Kidney (tissue), 14 donors: ENCODE results near the gene VAT1L. TPM values are rescaled to one million over a fixed set of nuclear protein-coding genes. Genes with fewer than 3 reads are reported as not detected.

ENCODE experiments used
- DNase-seq, 5 donors: peaks; one replicate each; pipeline ENCODE4 v3.0.0-alpha.2; 2013 to 2020
- FAIRE-seq: peaks from 2 replicates; lab custom pipeline; 2012; peaks lifted over from hg19 to GRCh38; lab: Jason Lieb, UNC
- H3K27ac ChIP-seq, 2 donors: one replicate each; pipeline ENCODE4 v1.7.0; 2013; ENCODE audit warnings: low read depth in 2 of 2, low read length in 2 of 2, inconsistent platforms in 1 of 2
- H3K27me3 ChIP-seq: one replicate; pipeline ENCODE4 v1.7.1; 2013; ENCODE audit warnings: low read length, inconsistent platforms; ENCODE audit not compliant: control insufficient read depth, insufficient read depth
- H3K36me3 ChIP-seq, 3 donors: one replicate each; pipeline versions ENCODE4 v1.7.0 to v1.7.1; 2013; ENCODE audit warnings: low read length in 3 of 3, control low read depth in 1 of 3, inconsistent platforms in 1 of 3; ENCODE audit not compliant: insufficient read depth in 3 of 3, control insufficient read depth in 2 of 3
- H3K4me1 ChIP-seq, 3 donors: one replicate each; pipeline versions ENCODE4 v1.7.0 to v1.7.1; 2013; ENCODE audit warnings: low read length in 3 of 3, inconsistent platforms in 1 of 3, low read depth in 1 of 3; ENCODE audit not compliant: control insufficient read depth in 2 of 3, insufficient read depth in 2 of 3
- H3K4me3 ChIP-seq, 3 donors: one replicate each; pipeline versions ENCODE4 v1.7.0 to v1.8.1; 2013; ENCODE audit warnings: low read length in 3 of 3, control low read depth in 1 of 3, inconsistent platforms in 1 of 3
- H3K9ac ChIP-seq, 3 donors: one replicate each; pipeline versions ENCODE4 v1.7.0 to v1.7.1; 2013; ENCODE audit warnings: low read length in 3 of 3, control low read depth in 1 of 3, inconsistent platforms in 1 of 3
- H3K9me3 ChIP-seq, 3 donors: one replicate each; pipeline versions ENCODE4 v1.7.0 to v1.7.1; 2013; ENCODE audit warnings: low read length in 3 of 3, control low read depth in 1 of 3, inconsistent platforms in 1 of 3; ENCODE audit not compliant: control insufficient read depth in 2 of 3, insufficient read depth in 1 of 3
- intact Hi-C: fragments of 100-400 bp; cut with DNase I; formaldehyde crosslinking; loops from one replicate; pipeline ENCODE4 v1.11.1; 2022
- polyA plus RNA-seq: library from polyadenylated mRNA; stranded (reverse); fragments of 350-450 nt; fragmentation: Illumina TruSeq; extraction: RNeasy Lipid Tissue Mini Kit (QIAGEN cat#74804); gene quantifications from one replicate; pipeline ENCODE4 v1.2.3, GENCODE V29; 2014; ENCODE audit warnings: low read depth, low replicate concordance; ENCODE audit not compliant: insufficient read depth
- total RNA-seq: library from RNA; stranded (reverse); fragmentation: NEBNext Ultra II Directional; extraction: Animal tissue kit (Norgen Biotek cat#: 25700); gene quantifications from one replicate; pipeline ENCODE4 v1.2.1, GENCODE V29; 2021
- TF ChIP-seq, protein P1 (sequence below): IDR thresholded peaks from 3 replicates; pipeline ENCODE4 v1.5.1; 2012; ENCODE audit warnings: mild to moderate bottlenecking, moderate library complexity, borderline replicate concordance; ENCODE audit not compliant: insufficient read depth; ENCODE audit errors: extremely low read depth
- donor health status: control.
- donor health status: control.
- donor health status: control.
- donor health status: control.
- donor health status: control.
- donor health status: DM: yes; HTN: yes; CAD: no.
- donor health status: Normal renal cell carcinoma (clear cell type).

VAT1L gene
- total and polyA plus RNA-seq, 2 donors from 2014 or later, result 0.85 to 4.5 TPM

DNA sequence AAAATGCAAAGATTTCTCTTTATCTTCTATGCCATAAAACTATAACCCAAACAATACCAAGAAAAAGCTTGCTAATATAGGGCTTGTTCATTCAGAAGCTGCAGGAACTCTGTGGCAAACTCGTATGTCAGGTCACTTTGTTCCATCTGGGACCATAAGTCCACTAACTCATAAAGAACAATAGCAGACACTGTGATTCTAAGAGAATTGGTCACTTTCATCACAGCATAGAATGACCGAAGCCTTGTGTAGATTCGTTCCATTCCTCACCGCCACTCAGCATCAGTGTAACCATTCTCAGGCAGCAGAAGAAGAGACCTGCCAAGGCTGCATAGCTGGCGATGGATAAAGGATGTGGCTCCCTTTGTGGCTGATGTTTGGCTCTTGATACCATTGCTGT, 30.3 kb upstream of the VAT1L start:
- no peak overlapping the region for H3K27ac ChIP-seq

DNA sequence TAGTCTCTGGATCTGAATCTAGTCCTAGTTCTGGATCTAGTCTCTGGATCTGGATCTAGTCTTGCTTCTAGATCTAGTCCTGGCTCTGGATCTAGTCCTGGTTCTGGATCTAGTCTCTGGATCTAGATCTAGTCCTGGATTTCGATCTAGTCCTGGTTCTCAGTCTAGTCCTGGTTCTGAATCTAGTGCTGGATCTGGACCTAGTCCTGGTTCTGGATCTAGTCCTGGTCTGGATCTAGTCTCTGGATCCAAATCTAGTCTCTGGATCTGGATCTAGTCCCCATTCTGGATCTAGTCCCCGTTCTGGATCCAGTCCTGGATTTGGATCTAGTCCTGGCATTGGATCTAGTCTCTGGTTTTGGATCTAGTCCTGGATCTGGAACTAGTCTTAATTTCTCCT, 29.9 kb upstream of the VAT1L start:
- no peaks in the 10 kb centered on the region for H3K36me3 ChIP-seq
- no peaks in the 10 kb centered on the region for H3K9me3 ChIP-seq
- H3K4me3 ChIP-seq, result no peak overlapping the region
- H3K27me3 ChIP-seq, result no peaks in the 10 kb centered on the region
- H3K27ac ChIP-seq, result no peak overlapping the region
- peaks cover 0 to 2% (median 0%) of the 10 kb centered on the region in 3 donors for H3K4me1 ChIP-seq
- intact Hi-C loops, result no loop called here
- TF ChIP-seq, protein P1, sequence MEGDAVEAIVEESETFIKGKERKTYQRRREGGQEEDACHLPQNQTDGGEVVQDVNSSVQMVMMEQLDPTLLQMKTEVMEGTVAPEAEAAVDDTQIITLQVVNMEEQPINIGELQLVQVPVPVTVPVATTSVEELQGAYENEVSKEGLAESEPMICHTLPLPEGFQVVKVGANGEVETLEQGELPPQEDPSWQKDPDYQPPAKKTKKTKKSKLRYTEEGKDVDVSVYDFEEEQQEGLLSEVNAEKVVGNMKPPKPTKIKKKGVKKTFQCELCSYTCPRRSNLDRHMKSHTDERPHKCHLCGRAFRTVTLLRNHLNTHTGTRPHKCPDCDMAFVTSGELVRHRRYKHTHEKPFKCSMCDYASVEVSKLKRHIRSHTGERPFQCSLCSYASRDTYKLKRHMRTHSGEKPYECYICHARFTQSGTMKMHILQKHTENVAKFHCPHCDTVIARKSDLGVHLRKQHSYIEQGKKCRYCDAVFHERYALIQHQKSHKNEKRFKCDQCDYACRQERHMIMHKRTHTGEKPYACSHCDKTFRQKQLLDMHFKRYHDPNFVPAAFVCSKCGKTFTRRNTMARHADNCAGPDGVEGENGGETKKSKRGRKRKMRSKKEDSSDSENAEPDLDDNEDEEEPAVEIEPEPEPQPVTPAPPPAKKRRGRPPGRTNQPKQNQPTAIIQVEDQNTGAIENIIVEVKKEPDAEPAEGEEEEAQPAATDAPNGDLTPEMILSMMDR, result no peak
- no peak for FAIRE-seq
- H3K9ac ChIP-seq, result no peak overlapping the region
- DNase-seq, result no peak

More for the DNA sequence above, 30.3 kb upstream of the VAT1L start:
- H3K27me3 ChIP-seq, result no peaks in the 10 kb centered on the region
- FAIRE-seq (no peak), DNase-seq (no peak)
- H3K36me3 ChIP-seq, result no peaks in the 10 kb centered on the region
- no peak overlapping the region for H3K4me3 ChIP-seq
- TF ChIP-seq, protein P1, result no peak
- H3K9me3 ChIP-seq, result no peaks in the 10 kb centered on the region
- H3K9ac ChIP-seq, result no peak overlapping the region
- intact Hi-C loops, result no loop called here
- peaks cover 0 to 4% (median 0%) of the 10 kb centered on the region in 3 donors for H3K4me1 ChIP-seq

DNA sequence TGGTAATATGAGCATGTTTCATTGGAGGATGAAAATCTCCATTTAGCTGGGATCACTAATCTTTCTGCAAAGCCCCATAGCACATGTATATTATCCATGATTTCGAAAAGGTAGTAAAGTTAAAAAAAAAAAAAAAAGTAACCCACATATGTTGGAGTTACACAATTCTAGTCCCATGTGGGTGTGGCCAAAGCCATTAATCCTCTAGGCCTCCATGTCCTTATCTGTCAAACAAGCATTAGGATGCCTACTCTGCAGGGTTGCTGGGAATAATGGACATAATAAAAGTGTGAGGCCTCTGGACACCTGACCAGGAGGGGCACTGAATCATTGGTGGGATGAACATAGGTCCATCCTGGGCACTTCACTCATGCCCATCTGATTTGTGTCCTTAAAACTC, 29.2 kb upstream of the VAT1L start:
- Histone ChIP-seq H3K9me3 (no peaks in the 10 kb centered on the region), H3K9ac (no peak overlapping the region), H3K36me3 (no peaks in the 10 kb centered on the region), H3K4me3 (no peak overlapping the region), H3K27ac (no peak overlapping the region), H3K27me3 (no peaks in the 10 kb centered on the region), H3K4me1 (peaks cover 0 to 4% (median 0%) of the 10 kb centered on the region in 3 donors)
- FAIRE-seq (no peak), DNase-seq (no peak)
- intact Hi-C loops, result no loop called here
- TF ChIP-seq, protein P1, result no peak

DNA sequence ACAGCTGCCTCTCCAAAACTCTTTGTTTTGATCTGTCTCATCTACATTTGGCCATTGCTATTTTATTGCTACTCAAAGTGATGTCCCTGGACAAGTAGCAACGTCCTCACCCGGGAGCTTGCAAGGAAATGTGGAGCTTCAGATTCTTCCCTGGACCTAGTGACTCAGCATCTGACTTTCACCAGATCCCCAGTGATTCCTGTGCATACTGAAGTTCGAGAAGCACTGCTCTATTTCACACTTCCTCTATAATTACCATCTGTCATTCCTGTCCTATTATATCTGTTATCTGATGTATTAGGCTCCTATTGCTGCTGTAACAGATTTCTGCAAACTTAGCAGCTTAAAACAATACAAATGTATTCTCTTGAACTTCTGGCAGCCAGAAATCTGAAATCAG, 28.5 kb upstream of the VAT1L start:
- Histone ChIP-seq H3K4me3 (no peak overlapping the region), H3K36me3 (no peaks in the 10 kb centered on the region), H3K9me3 (no peaks in the 10 kb centered on the region), H3K4me1 (peaks cover 0 to 6% (median 0%) of the 10 kb centered on the region in 3 donors), H3K9ac (no peak overlapping the region), H3K27me3 (no peaks in the 10 kb centered on the region), H3K27ac (no peak overlapping the region)
- DNase-seq, result no peak
- FAIRE-seq, result no peak
- intact Hi-C loops, result no loop called here
- TF ChIP-seq, protein P1, result no peak
